ENCODE measurements around the gene PAOX.

PAOX gene

DNA sequence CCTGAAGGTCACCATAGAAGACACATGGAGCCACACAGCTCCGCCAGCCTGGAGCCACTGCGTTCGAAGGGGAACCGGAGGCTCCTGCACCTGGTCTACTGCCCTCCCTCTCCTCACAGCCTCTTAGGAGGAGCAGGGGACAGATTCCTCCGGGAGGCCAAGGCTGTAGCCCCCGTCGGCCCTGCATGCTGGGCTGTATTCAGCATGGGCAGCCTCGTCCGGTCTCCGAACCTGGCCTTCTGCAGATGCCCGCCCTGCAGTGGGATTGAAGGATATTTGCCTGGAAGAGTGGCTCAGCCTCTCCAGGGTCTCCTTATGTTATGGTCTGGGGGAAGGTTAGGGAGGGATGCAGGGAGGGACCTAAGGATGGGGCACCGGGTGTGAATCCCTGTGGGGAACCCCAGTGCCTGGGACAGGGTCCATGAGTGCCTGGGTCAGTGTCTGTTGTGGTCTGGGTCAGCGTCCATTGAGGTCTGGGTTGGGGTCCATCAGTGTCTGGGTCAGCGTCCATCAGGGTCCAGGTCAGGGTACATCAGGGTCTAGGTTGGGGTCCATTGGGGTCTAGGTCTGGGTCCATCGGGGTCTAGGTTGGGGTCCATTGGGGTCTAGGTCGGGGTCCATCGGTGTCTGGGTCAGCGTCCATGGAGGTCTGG is 61.7 kb downstream of the PAOX start:
- no peak for DNase-seq

Measured in activated CD4-positive, alpha-beta T cell treated with anti-CD3 and anti-CD28 coated beads, Interleukin-2, amount 50 U/mL, for 16 hours (primary cell).